Calu3 (cell line): ENCODE data around the gene CRK. TPM values are rescaled to one million over a fixed set of nuclear protein-coding genes. Genes with fewer than 3 reads are reported as not detected.

Source experiments
- BruUV-seq: library from RNA; stranded (reverse); fragments of 400-500 nt; replicated peaks from 2 replicates; lab custom pipeline; 2021; lab: Mats Ljungman, UMichigan
- CTCF ChIA-PET: fragments of 300-600 bp; sonication (Branson Sonifier 250); formaldehyde crosslinking; loops from one replicate; lab custom pipeline; 2022; ENCODE audit warnings: antibody characterized with exemption; lab: Charles Lee
- DNase-seq: peaks from one replicate; pipeline ENCODE4 v3.0.0; 2022
- H3K27ac Mint-ChIP-seq: one replicate; pipeline ENCODE4 v1.8.0; 2022; ENCODE audit warnings: mixed read lengths; ENCODE audit not compliant: unreplicated experiment
- H3K27me3 Mint-ChIP-seq: one replicate; pipeline ENCODE4 v1.8.0; 2022; ENCODE audit warnings: mixed read lengths; ENCODE audit not compliant: unreplicated experiment
- H3K36me3 Mint-ChIP-seq: one replicate; pipeline ENCODE4 v1.8.0; 2022; ENCODE audit warnings: mild to moderate bottlenecking, moderate library complexity, mixed read lengths; ENCODE audit not compliant: insufficient read depth, unreplicated experiment
- H3K4me1 Mint-ChIP-seq: one replicate; pipeline ENCODE4 v1.8.0; 2022; ENCODE audit warnings: mild to moderate bottlenecking, low read depth, mixed read lengths; ENCODE audit not compliant: unreplicated experiment
- H3K4me3 Mint-ChIP-seq: one replicate; pipeline ENCODE4 v1.8.0; 2022; ENCODE audit warnings: mild to moderate bottlenecking, low read depth, moderate library complexity, mixed read lengths; ENCODE audit not compliant: unreplicated experiment
- H3K9me3 Mint-ChIP-seq: one replicate; pipeline ENCODE4 v1.8.0; 2022; ENCODE audit warnings: low read depth, mixed read lengths; ENCODE audit not compliant: unreplicated experiment
- intact Hi-C: fragments of 100-400 bp; cut with micrococcal nuclease; formaldehyde crosslinking; loops from one replicate; pipeline ENCODE4 v1.10.0; 2022; ENCODE audit not compliant: unreplicated experiment
- total RNA-seq: library from RNA; stranded (reverse); gene quantifications from 2 replicates; pipeline ENCODE4 v1.2.3, GENCODE V29; 2022
- TF ChIP-seq, protein P1 (sequence below): fragments of 200-600 bp; IDR thresholded peaks from one replicate; pipeline ENCODE4 v1.8.0; 2022; ENCODE audit warnings: antibody characterized with exemption; ENCODE audit not compliant: unreplicated experiment

CRK gene
- total RNA-seq, 1 experiment from 2014 or later: 38.9 TPM

DNA sequence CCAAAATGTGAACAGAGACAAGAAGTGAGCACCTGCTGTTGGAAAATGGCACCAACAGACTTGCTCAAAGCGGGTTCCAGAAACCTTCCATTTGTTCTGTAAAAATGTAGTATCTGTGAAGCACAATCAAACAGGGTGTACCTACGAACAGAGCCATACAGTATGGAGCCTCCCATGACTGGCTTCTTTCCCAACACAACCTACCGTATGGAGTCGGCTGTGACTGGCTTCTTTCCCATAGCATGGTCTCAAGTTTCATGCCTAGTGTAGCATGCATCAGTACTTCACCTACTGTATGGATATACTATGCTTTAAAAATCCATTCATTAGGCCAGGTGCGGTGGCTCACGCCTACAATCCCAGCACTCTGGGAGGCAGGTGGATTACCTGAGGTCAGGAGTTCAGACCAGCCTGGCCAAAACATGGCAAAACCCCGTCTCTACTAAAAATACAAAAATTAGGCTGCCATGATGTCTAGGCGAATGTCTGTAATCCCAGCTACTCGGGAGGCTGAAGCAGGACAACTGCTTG, 82.3 kb downstream of the CRK start:
- H3K27ac Mint-ChIP-seq: no peak overlapping the region
- H3K9me3 Mint-ChIP-seq: no peaks in the 10 kb centered on the region
- BruUV-seq: no TSS peak
- intact Hi-C loops: no loop called here
- no peak for DNase-seq
- TF ChIP-seq, protein P1, sequence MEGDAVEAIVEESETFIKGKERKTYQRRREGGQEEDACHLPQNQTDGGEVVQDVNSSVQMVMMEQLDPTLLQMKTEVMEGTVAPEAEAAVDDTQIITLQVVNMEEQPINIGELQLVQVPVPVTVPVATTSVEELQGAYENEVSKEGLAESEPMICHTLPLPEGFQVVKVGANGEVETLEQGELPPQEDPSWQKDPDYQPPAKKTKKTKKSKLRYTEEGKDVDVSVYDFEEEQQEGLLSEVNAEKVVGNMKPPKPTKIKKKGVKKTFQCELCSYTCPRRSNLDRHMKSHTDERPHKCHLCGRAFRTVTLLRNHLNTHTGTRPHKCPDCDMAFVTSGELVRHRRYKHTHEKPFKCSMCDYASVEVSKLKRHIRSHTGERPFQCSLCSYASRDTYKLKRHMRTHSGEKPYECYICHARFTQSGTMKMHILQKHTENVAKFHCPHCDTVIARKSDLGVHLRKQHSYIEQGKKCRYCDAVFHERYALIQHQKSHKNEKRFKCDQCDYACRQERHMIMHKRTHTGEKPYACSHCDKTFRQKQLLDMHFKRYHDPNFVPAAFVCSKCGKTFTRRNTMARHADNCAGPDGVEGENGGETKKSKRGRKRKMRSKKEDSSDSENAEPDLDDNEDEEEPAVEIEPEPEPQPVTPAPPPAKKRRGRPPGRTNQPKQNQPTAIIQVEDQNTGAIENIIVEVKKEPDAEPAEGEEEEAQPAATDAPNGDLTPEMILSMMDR: no peak
- H3K4me1 Mint-ChIP-seq: peaks cover 29% of the 10 kb centered on the region
- no peak overlapping the region for H3K4me3 Mint-ChIP-seq
- peaks cover 14% of the 10 kb centered on the region for H3K36me3 Mint-ChIP-seq
- CTCF ChIA-PET: interaction anchor here (0.7 to 1.3 kb wide), 2 partner anchors 8 to 19 kb away, joined by 5 read pairs; no protein-coding TSS in a partner anchor
- H3K27me3 Mint-ChIP-seq: no peaks in the 10 kb centered on the region

DNA sequence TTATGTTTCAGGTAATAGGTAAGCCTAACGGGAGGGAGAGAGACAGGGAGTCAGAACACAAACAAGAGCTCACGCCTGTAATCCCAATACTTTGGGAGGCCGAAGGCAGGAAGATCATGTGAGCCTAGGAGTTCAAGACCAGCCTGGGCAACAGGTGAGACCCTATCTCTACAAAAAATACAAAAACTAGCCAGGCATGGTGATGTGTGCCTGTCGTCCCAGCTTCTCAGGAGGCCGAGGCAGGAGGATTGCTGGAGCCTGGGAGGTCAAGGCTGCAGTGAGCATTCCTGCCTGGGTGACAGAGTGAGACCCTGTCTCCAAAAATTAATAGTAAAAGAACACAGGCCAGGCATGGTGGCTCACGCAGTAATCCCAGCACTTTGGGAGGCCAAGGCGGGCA, 83.4 kb downstream of the CRK start:
- H3K4me1 Mint-ChIP-seq: peaks cover 31% of the 10 kb centered on the region
- H3K27me3 Mint-ChIP-seq: no peaks in the 10 kb centered on the region
- no peak for DNase-seq
- H3K9me3 Mint-ChIP-seq: no peaks in the 10 kb centered on the region
- H3K4me3 Mint-ChIP-seq: no peak overlapping the region
- intact Hi-C loops: no loop called here
- CTCF ChIA-PET: no interaction called here
- H3K27ac Mint-ChIP-seq: no peak overlapping the region
- TF ChIP-seq, protein P1: no peak
- no TSS peak for BruUV-seq
- peaks cover 23% of the 10 kb centered on the region for H3K36me3 Mint-ChIP-seq

DNA sequence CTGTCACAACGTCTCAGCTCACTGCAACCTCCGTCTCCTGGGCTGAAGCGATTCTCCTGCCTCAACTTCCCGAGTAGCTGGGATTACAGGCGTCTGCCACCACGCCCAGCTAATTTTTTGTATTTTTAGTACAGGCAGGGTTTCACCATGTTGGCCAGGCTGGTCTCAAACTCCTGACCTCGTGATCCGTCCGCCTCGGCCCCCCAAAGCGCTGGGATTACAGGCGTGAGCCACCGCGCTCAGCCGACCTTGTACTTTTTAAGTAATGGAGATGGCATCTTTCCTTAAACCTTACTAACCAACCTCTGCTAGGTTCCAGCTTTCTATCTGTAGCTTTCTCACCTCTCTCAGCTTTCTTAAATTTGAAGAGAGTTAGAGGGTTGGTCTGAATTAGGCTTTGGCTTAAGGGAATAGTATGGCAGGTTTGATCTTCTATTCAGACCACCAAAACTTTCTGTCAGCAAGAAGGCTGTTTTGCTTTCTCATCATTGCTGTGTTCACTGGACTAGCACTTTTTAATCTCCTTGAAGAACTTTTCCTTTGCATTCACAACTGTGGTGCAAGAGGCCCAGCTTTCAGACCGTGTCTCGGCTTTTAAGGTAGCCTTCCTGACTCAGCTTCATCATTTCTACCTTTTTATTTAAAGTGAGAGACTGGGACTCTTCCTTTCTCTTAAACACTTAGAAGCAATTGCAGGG, 84.0 kb downstream of the CRK start:
- Mint-ChIP-seq H3K27ac (no peak overlapping the region), H3K4me1 (peaks cover 31% of the 10 kb centered on the region)

More for the DNA sequence above, 84.0 kb downstream of the CRK start:
- TF ChIP-seq, protein P1: no peak
- H3K27me3 Mint-ChIP-seq: no peaks in the 10 kb centered on the region
- intact Hi-C loops: no loop called here
- no TSS peak for BruUV-seq
- no peaks in the 10 kb centered on the region for H3K9me3 Mint-ChIP-seq
- H3K4me3 Mint-ChIP-seq: no peak overlapping the region
- CTCF ChIA-PET: interaction anchor here (0.7 kb wide), 2 partner anchors 75 to 146 kb away, joined by 5 to 6 read pairs; no protein-coding TSS in a partner anchor
- DNase-seq: no peak
- H3K36me3 Mint-ChIP-seq: peaks cover 29% of the 10 kb centered on the region

Other genes starting within 250 kb of the CRK start
- gene BHLHA9, start 185.8 kb downstream of the CRK start, total RNA-seq: not detected in 2 replicates
- not detected in 2 replicates for gene TRARG1, start 176.6 kb downstream of the CRK start, total RNA-seq
- 466 and 504 TPM in 2 replicates for gene YWHAE, start 56.0 kb downstream of the CRK start, total RNA-seq
- gene MYO1C, start 36.5 kb upstream of the CRK start, total RNA-seq: 117 and 134 TPM in 2 replicates
- 15.4 and 18.7 TPM in 2 replicates for gene INPP5K, start 60.4 kb upstream of the CRK start, total RNA-seq
- gene PITPNA, start 106.6 kb upstream of the CRK start, total RNA-seq: 52.0 and 59.4 TPM in 2 replicates
- 3.3 TPM in 2 replicates for gene SLC43A2, start 172.6 kb upstream of the CRK start, total RNA-seq
- gene SCARF1, start 189.5 kb upstream of the CRK start, total RNA-seq: 0.14 and 0.37 TPM in 2 replicates
- gene RILP, start 193.6 kb upstream of the CRK start, total RNA-seq: 1.8 and 3.2 TPM in 2 replicates
- gene PRPF8, start 228.6 kb upstream of the CRK start, total RNA-seq: 182 and 206 TPM in 2 replicates